Measurements from ENCODE around the gene XAB2. TPM values are rescaled to one million over a fixed set of nuclear protein-coding genes. Genes with fewer than 3 reads are reported as not detected.

Gene XAB2
- polyA plus RNA-seq, 1 donor from 2014 or later, result 19.6 TPM

GRCh38 chr19:7650148-7650547 is 20.8 kb upstream of the XAB2 start:
- Histone ChIP-seq H2AFZ (ENCODE audit: low read depth, low read length) (no peak overlapping the region), H3K9me2 (ENCODE audit: insufficient read depth, low read length) (no peaks in the 10 kb centered on the region), H3K9ac (ENCODE audit: low read length) (no peak overlapping the region), H4K20me1 (ENCODE audit: insufficient read depth) (no peaks in the 10 kb centered on the region), H3K4me2 (ENCODE audit: low read length) (no peak overlapping the region), H3K9me3 (ENCODE audit: low read length) (no peaks in the 10 kb centered on the region), H3K79me2 (replicated peaks; ENCODE audit: insufficient read depth, low read length) (no peaks in the 10 kb centered on the region), H3K36me3 (ENCODE audit: insufficient read depth, low read length) (no peaks in the 10 kb centered on the region), H3K4me3 (ENCODE audit: low read length) (no peak overlapping the region), H3F3A (ENCODE audit: insufficient read depth, low read length, poor library complexity, severe bottlenecking) (no peaks in the 10 kb centered on the region), H3K27me3 (ENCODE audit: insufficient read depth, low read depth, low read length) (peaks cover 3% of the 10 kb centered on the region), H3K27ac (ENCODE audit: low read length) (no peak overlapping the region)
- TF ChIP-seq EP300 (conservative IDR thresholded peaks at IDR 0.05; ENCODE audit: poor library complexity, severe bottlenecking) (no peak), EZH2 (IDR thresholded peaks at IDR 0.05; ENCODE audit: borderline replicate concordance, insufficient read depth, low read length, poor library complexity, severe bottlenecking) (no peak), REST (IDR thresholded peaks at IDR 0.05; ENCODE audit: borderline replicate concordance) (no peak), TAF1 (IDR thresholded peaks at IDR 0.05; ENCODE audit: low read depth) (no peak), MXI1 (conservative IDR thresholded peaks at IDR 0.05; ENCODE audit: poor library complexity, severe bottlenecking) (no peak), RAD21 (conservative IDR thresholded peaks at IDR 0.05) (no peak), SMC3 (conservative IDR thresholded peaks at IDR 0.05; ENCODE audit: poor library complexity) (no peak), CTCF (IDR thresholded peaks at IDR 0.05; ENCODE audit: poor library complexity, severe bottlenecking) (no peak), POLR2AphosphoS5 (IDR thresholded peaks at IDR 0.05) (no peak)

GRCh38 chr19:7648265-7649014 is 19.1 kb upstream of the XAB2 start:
- Histone ChIP-seq H3K4me2 (ENCODE audit: low read length) (no peak overlapping the region), H3K27me3 (ENCODE audit: insufficient read depth, low read depth, low read length) (peaks cover 3% of the 10 kb centered on the region), H3K27ac (ENCODE audit: low read length) (no peak overlapping the region), H3K9ac (ENCODE audit: low read length) (no peak overlapping the region), H2AFZ (ENCODE audit: low read depth, low read length) (no peak overlapping the region), H3F3A (ENCODE audit: insufficient read depth, low read length, poor library complexity, severe bottlenecking) (no peaks in the 10 kb centered on the region), H3K36me3 (ENCODE audit: insufficient read depth, low read length) (no peaks in the 10 kb centered on the region), H4K20me1 (ENCODE audit: insufficient read depth) (no peaks in the 10 kb centered on the region), H3K79me2 (replicated peaks; ENCODE audit: insufficient read depth, low read length) (no peaks in the 10 kb centered on the region), H3K4me3 (ENCODE audit: low read length) (no peak overlapping the region), H3K9me2 (ENCODE audit: insufficient read depth, low read length) (no peaks in the 10 kb centered on the region), H3K9me3 (ENCODE audit: low read length) (no peaks in the 10 kb centered on the region)
- no peak for TF ChIP-seq POLR2AphosphoS5 (IDR thresholded peaks at IDR 0.05)
- TF ChIP-seq EP300 (conservative IDR thresholded peaks at IDR 0.05; ENCODE audit: poor library complexity, severe bottlenecking), result no peak
- no peak for TF ChIP-seq SMC3 (conservative IDR thresholded peaks at IDR 0.05; ENCODE audit: poor library complexity)
- no peak for TF ChIP-seq TAF1 (IDR thresholded peaks at IDR 0.05; ENCODE audit: low read depth)
- no peak for TF ChIP-seq CTCF (IDR thresholded peaks at IDR 0.05; ENCODE audit: poor library complexity, severe bottlenecking)

All from neural cell (in vitro differentiated cells).